Liver (tissue), 9 donors: Measurements from ENCODE around the gene FETUB. TPM values are rescaled to one million over a fixed set of nuclear protein-coding genes. Genes with fewer than 3 reads are reported as not detected.

Experiments
- DNase-seq: peaks from one replicate; pipeline ENCODE4 v3.0.0-alpha.2; 2017; ENCODE audit warnings: low spot score
- H3K27ac ChIP-seq, 2 donors: one replicate each; pipeline ENCODE4 v1.7.0; 2013; ENCODE audit warnings: inconsistent platforms in 2 of 2, low read length in 2 of 2, control low read depth in 1 of 2, low read depth in 1 of 2, mild to moderate bottlenecking in 1 of 2
- H3K27me3 ChIP-seq, 4 donors: one replicate each; pipeline versions ENCODE4 v1.6.1 to v1.7.0; 2013; ENCODE audit warnings: low read length in 3 of 4, inconsistent platforms in 1 of 4, mild to moderate bottlenecking in 1 of 4, moderate library complexity in 1 of 4; ENCODE audit not compliant: control insufficient read depth in 4 of 4, insufficient read depth in 4 of 4
- H3K36me3 ChIP-seq, 4 donors: one replicate each; pipeline versions ENCODE4 v1.6.1 to v1.7.0; 2013; ENCODE audit warnings: low read length in 3 of 4, mild to moderate bottlenecking in 3 of 4, low read depth in 1 of 4, moderate library complexity in 1 of 4; ENCODE audit not compliant: control insufficient read depth in 4 of 4, insufficient read depth in 3 of 4
- H3K4me1 ChIP-seq, 4 donors: one replicate each; pipeline versions ENCODE4 v1.6.1 to v1.7.0; 2013; ENCODE audit warnings: low read length in 3 of 4, mild to moderate bottlenecking in 3 of 4, moderate library complexity in 1 of 4; ENCODE audit not compliant: control insufficient read depth in 4 of 4, insufficient read depth in 4 of 4
- H3K4me3 ChIP-seq, 3 donors: one replicate each; pipeline versions ENCODE4 v1.6.1 to v1.7.0; 2013; ENCODE audit warnings: low read length in 3 of 3, control low read depth in 1 of 3, low read depth in 1 of 3, mild to moderate bottlenecking in 1 of 3
- H3K9ac ChIP-seq, 2 donors: one replicate each; pipeline ENCODE4 v1.7.0; 2013; ENCODE audit warnings: low read length in 2 of 2, mild to moderate bottlenecking in 2 of 2, moderate library complexity in 2 of 2, control low read depth in 1 of 2, low read depth in 1 of 2
- H3K9me3 ChIP-seq, 4 donors: one replicate each; pipeline versions ENCODE4 v1.6.1 to v1.7.0; 2013; ENCODE audit warnings: low read length in 3 of 4; ENCODE audit not compliant: control insufficient read depth in 4 of 4
- ATF3 ChIP-seq: IDR thresholded peaks from 2 replicates; pipeline ENCODE4 v1.6.1; 2016; ENCODE audit warnings: antibody characterized with exemption
- CTCF ChIP-seq: fragments of 150-350 bp; IDR thresholded peaks from 2 replicates; pipeline ENCODE4 v1.5.1; 2017; ENCODE audit warnings: improper control_type of control experiment, low read depth, low read length; ENCODE audit not compliant: missing input control
- EGR1 ChIP-seq, 2 donors: IDR thresholded peaks; 2 replicates each; pipeline ENCODE4 v1.6.1; 2016 to 2018; ENCODE audit warnings: antibody characterized with exemption in 2 of 2, low read depth in 2 of 2
- FOXA1 ChIP-seq: IDR thresholded peaks from 2 replicates; pipeline ENCODE4 v1.6.1; 2016; ENCODE audit warnings: antibody characterized with exemption
- HNF4A ChIP-seq, 2 donors: conservative IDR thresholded peaks; 2 replicates each; pipeline ENCODE4 v1.6.1; 2016; ENCODE audit warnings: antibody characterized with exemption in 2 of 2, mild to moderate bottlenecking in 2 of 2
- HNF4G ChIP-seq: IDR thresholded peaks from 2 replicates; pipeline ENCODE4 v1.6.1; 2016; ENCODE audit warnings: antibody characterized with exemption
- JUND ChIP-seq, 2 donors: IDR thresholded peaks; 2 replicates each; pipeline ENCODE4 v1.6.1; 2016; ENCODE audit warnings: antibody characterized with exemption in 2 of 2
- MAX ChIP-seq: IDR thresholded peaks from 2 replicates; pipeline ENCODE4 v1.6.1; 2016; ENCODE audit warnings: antibody characterized with exemption
- NR2F2 ChIP-seq: IDR thresholded peaks from 2 replicates; pipeline ENCODE4 v1.6.1; 2016; ENCODE audit warnings: antibody characterized with exemption
- RAD21 ChIP-seq, 2 donors: IDR thresholded peaks; 2 replicates each; pipeline ENCODE4 v1.6.1; 2016; ENCODE audit warnings: antibody characterized with exemption in 2 of 2, mild to moderate bottlenecking in 2 of 2
- REST ChIP-seq: IDR thresholded peaks from 2 replicates; pipeline ENCODE4 v1.6.1; 2016; ENCODE audit warnings: antibody characterized with exemption, mild to moderate bottlenecking
- RXRA ChIP-seq, 2 donors: IDR thresholded peaks; 2 replicates each; pipeline ENCODE4 v1.6.1; 2017 to 2018; ENCODE audit warnings: antibody characterized with exemption in 2 of 2, mild to moderate bottlenecking in 1 of 2
- SP1 ChIP-seq: IDR thresholded peaks from 2 replicates; pipeline ENCODE4 v1.6.1; 2018; ENCODE audit warnings: antibody characterized with exemption, mild to moderate bottlenecking
- TAF1 ChIP-seq: conservative IDR thresholded peaks from 2 replicates; pipeline ENCODE4 v1.6.1; 2016; ENCODE audit warnings: antibody characterized with exemption, mild to moderate bottlenecking
- ZBTB33 ChIP-seq: IDR thresholded peaks from 2 replicates; pipeline ENCODE4 v1.6.1; 2016; ENCODE audit warnings: antibody characterized with exemption
- WGBS: extraction: QIAGEN DNeasy Blood & Tissue Kit; methylation state at CpG from one replicate; pipeline ENCODE4 v1.1.7; 2013; 5-methylcytosine and 5-hydroxymethylcytosine counted together
- polyA plus RNA-seq, 2 donors: library from polyadenylated mRNA; stranded (reverse) in 1 of 2; unstranded in 1 of 2; fragments of 200-250 nt in 1 of 2; fragments of >200 nt in 1 of 2; fragmentation: Nextera tagmentation in 1 of 2; extraction: Ambion mirVana in 1 of 2; gene quantifications; one replicate each; pipeline versions ENCODE4 v1.2.1 to v1.2.3, GENCODE V29; 2013 to 2015
- total RNA-seq, 2 donors: library from RNA; depleted of rRNA; stranded (reverse); fragments of >200 nt; gene quantifications; one replicate each; pipeline ENCODE4 v1.2.3, GENCODE V29; 2014
- donor health status: healthy.
- donor health status: healthy.
- donor health status: healthy.
- donor health status: healthy.
- donor health status: healthy.

The FETUB gene
- total and polyA plus RNA-seq, 4 donors, result 3.1 to 28.6 (median 9.4) TPM

GRCh38 chr3:186638259-186638658, 1.9 kb upstream of the FETUB start:
- no peak overlapping the region for H3K9ac ChIP-seq
- no peaks in the 10 kb centered on the region for H3K36me3 ChIP-seq
- no peaks in the 10 kb centered on the region for H3K9me3 ChIP-seq
- peaks cover 5 to 77% (median 61%) of the 10 kb centered on the region in 4 donors for H3K4me1 ChIP-seq
- H3K4me3 ChIP-seq, result no peak overlapping the region
- H3K27me3 ChIP-seq, result no peaks in the 10 kb centered on the region
- WGBS, result 90% methylated on average over 2 of the region's 2 CpGs
- no peak for TF ChIP-seq RXRA (IDR thresholded peaks at IDR 0.05)
- TF ChIP-seq ATF3, result no peak
- TF ChIP-seq RAD21 (IDR thresholded peaks at IDR 0.05), result no peak
- TF ChIP-seq EGR1 (IDR thresholded peaks at IDR 0.05; ENCODE audit: low read depth in 2 of 2), result no peak
- no peak for DNase-seq
- no peak overlapping the region for H3K27ac ChIP-seq

- no peak for DNase-seq
- TF ChIP-seq FOXA1 (peak; percentile 37), HNF4A (conservative IDR thresholded peaks at IDR 0.05) (peak in 1 of 2 donors; percentile 57), EGR1 (IDR thresholded peaks at IDR 0.05; ENCODE audit: low read depth in 2 of 2) (no peak), RXRA (IDR thresholded peaks at IDR 0.05) (peak in 1 of 2 donors; percentile 41), NR2F2 (no peak)
These were observed 247 bp downstream of the FETUB start for GRCh38 chr3:186640473-186640818.

GRCh38 chr3:186640929-186641328, 730 bp downstream of the FETUB start:
- H3K27me3 ChIP-seq, result no peaks in the 10 kb centered on the region
- peaks cover 3 to 73% (median 49%) of the 10 kb centered on the region in 4 donors for H3K4me1 ChIP-seq
- TF ChIP-seq RAD21 (IDR thresholded peaks at IDR 0.05), result no peak
- TF ChIP-seq CTCF, result no peak
- TF ChIP-seq HNF4A (conservative IDR thresholded peaks at IDR 0.05), result no peak
- TF ChIP-seq NR2F2, result no peak
- no peak for TF ChIP-seq SP1
- TF ChIP-seq TAF1, result no peak
- TF ChIP-seq REST, result no peak
- TF ChIP-seq JUND (IDR thresholded peaks at IDR 0.05), result no peak
- no peak for TF ChIP-seq EGR1 (IDR thresholded peaks at IDR 0.05; ENCODE audit: low read depth in 2 of 2)
- TF ChIP-seq HNF4G, result no peak
- TF ChIP-seq ZBTB33, result no peak
- TF ChIP-seq MAX, result no peak
- DNase-seq, result no peak
- H3K36me3 ChIP-seq, result peaks cover 0 to 12% (median under 1%) of the 10 kb centered on the region in 4 donors
- no peaks in the 10 kb centered on the region for H3K9me3 ChIP-seq
- H3K9ac ChIP-seq, result peak overlapping the region; percentile 70 to 72
- peak overlapping the region; percentile 47 to 82 (median 69) for H3K4me3 ChIP-seq
- peak overlapping the region; percentile 65 to 82 for H3K27ac ChIP-seq

More at GRCh38 chr3:186640473-186640818, 247 bp downstream of the FETUB start:
- peak overlapping the region; percentile 70 to 72 for H3K9ac ChIP-seq
- H3K27ac ChIP-seq, result peak overlapping the region; percentile 65 to 82
- peaks cover 4 to 77% (median 54%) of the 10 kb centered on the region in 4 donors for H3K4me1 ChIP-seq
- H3K27me3 ChIP-seq, result no peaks in the 10 kb centered on the region
- 35% methylated on average over 9 of the region's 9 CpGs for WGBS
- H3K36me3 ChIP-seq, result peaks cover 0 to 10% (median 0%) of the 10 kb centered on the region in 4 donors
- H3K4me3 ChIP-seq, result peak overlapping the region; percentile 47 to 82 (median 69)
- H3K9me3 ChIP-seq, result no peaks in the 10 kb centered on the region
